WTC11 (cell line): Measurements from ENCODE around the gene ZNF579.

Experiments
- TP53 ChIP-seq: sonication (generic); formaldehyde crosslinking; IDR thresholded peaks from 2 replicates; pipeline ENCODE4 v1.8.1; 2023; ENCODE audit warnings: mild to moderate bottlenecking, missing genetic modification reagents
- TF ChIP-seq, protein P1 (sequence below): fragments of 200-600 bp; IDR thresholded peaks from 2 replicates; pipeline ENCODE4 v1.8.0; 2022; ENCODE audit warnings: antibody characterized with exemption

GRCh38 chr19:55584871-55585270 lies 4.2 kb upstream of the ZNF579 start:
- TF ChIP-seq, protein P1, sequence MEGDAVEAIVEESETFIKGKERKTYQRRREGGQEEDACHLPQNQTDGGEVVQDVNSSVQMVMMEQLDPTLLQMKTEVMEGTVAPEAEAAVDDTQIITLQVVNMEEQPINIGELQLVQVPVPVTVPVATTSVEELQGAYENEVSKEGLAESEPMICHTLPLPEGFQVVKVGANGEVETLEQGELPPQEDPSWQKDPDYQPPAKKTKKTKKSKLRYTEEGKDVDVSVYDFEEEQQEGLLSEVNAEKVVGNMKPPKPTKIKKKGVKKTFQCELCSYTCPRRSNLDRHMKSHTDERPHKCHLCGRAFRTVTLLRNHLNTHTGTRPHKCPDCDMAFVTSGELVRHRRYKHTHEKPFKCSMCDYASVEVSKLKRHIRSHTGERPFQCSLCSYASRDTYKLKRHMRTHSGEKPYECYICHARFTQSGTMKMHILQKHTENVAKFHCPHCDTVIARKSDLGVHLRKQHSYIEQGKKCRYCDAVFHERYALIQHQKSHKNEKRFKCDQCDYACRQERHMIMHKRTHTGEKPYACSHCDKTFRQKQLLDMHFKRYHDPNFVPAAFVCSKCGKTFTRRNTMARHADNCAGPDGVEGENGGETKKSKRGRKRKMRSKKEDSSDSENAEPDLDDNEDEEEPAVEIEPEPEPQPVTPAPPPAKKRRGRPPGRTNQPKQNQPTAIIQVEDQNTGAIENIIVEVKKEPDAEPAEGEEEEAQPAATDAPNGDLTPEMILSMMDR: no peak
- TF ChIP-seq TP53 (CRISPR knock-in tag): no peak
